Spleen (tissue), 11 donors: ENCODE measurements around the gene ASTL. TPM values are rescaled to one million over a fixed set of nuclear protein-coding genes. Genes with fewer than 3 reads are reported as not detected.

Source experiments
- DNase-seq: peaks from one replicate; pipeline ENCODE4 v3.0.0-alpha.2; 2020
- H3K27ac ChIP-seq, 8 donors: fragments of 200-600 bp; sonication (generic) in 7 of 8; 1 replicate in 4 of 8; 2 replicates in 4 of 8; pipeline versions ENCODE4 v1.5.0 to v1.8.0; 2016 to 2021; ENCODE audit warnings: inconsistent platforms in 4 of 8, mild to moderate bottlenecking in 4 of 8, moderate library complexity in 1 of 8
- H3K27me3 ChIP-seq, 7 donors: fragments of 200-600 bp; sonication (generic) in 6 of 7; replicated peaks in 1 of 7; 1 replicate in 4 of 7; 2 replicates in 3 of 7; pipeline versions ENCODE4 v1.5.0 to v1.8.0; 2016 to 2021; ENCODE audit warnings: inconsistent platforms in 3 of 7, mild to moderate bottlenecking in 1 of 7
- H3K36me3 ChIP-seq, 6 donors: fragments of 200-600 bp; sonication (generic) in 5 of 6; 1 replicate in 4 of 6; 2 replicates in 2 of 6; pipeline versions ENCODE4 v1.5.0 to v1.8.0; 2016 to 2021; ENCODE audit warnings: inconsistent platforms in 2 of 6
- H3K4me1 ChIP-seq, 6 donors: fragments of 200-600 bp; sonication (generic) in 5 of 6; 1 replicate in 3 of 6; 2 replicates in 3 of 6; pipeline versions ENCODE4 v1.5.0 to v1.8.0; 2016 to 2021; ENCODE audit warnings: inconsistent platforms in 3 of 6
- H3K4me3 ChIP-seq, 8 donors: fragments of 200-600 bp; sonication (generic) in 7 of 8; 1 replicate in 4 of 8; 2 replicates in 4 of 8; pipeline versions ENCODE4 v1.5.0 to v1.8.0; 2016 to 2021; ENCODE audit warnings: inconsistent platforms in 4 of 8, mild to moderate bottlenecking in 4 of 8, moderate library complexity in 2 of 8
- H3K9me3 ChIP-seq, 8 donors: fragments of 200-600 bp; sonication (generic) in 7 of 8; 1 replicate in 4 of 8; 2 replicates in 4 of 8; pipeline versions ENCODE4 v1.5.0 to v1.8.0; 2016 to 2021; ENCODE audit warnings: inconsistent platforms in 4 of 8
- CTCF ChIP-seq, 11 experiments: fragments of 200-600 bp in 7 of 11; fragments of 450-650 bp in 4 of 11; sonication (generic) in 4 of 11; IDR thresholded peaks in 8 of 11; conservative IDR thresholded peaks in 3 of 11; 1 replicate in 7 of 11; 2 replicates in 4 of 11; pipeline versions ENCODE4 v1.4.0 to v1.8.0; 2016 to 2021; ENCODE audit warnings: antibody characterized with exemption in 11 of 11, inconsistent platforms in 4 of 11, mild to moderate bottlenecking in 1 of 11
- POLR2A ChIP-seq, 3 donors: fragments of 450-650 bp; IDR thresholded peaks; one replicate each; pipeline ENCODE4 v1.5.1; 2017; ENCODE audit warnings: antibody characterized with exemption in 3 of 3, mild to moderate bottlenecking in 1 of 3
- POLR2AphosphoS5 ChIP-seq, 3 donors: sonication (generic); formaldehyde crosslinking; IDR thresholded peaks; one replicate each; pipeline ENCODE4 v1.5.1; 2017; ENCODE audit warnings: antibody characterized with exemption in 3 of 3
- WGBS, 5 donors: extraction: QIAGEN DNeasy Blood & Tissue Kit in 3 of 5; methylation state at CpG; one replicate each; pipeline versions ENCODE4 v1.1.5 to v1.1.7; 2013 to 2018; 5-methylcytosine and 5-hydroxymethylcytosine counted together
- intact Hi-C: fragments of 100-400 bp; cut with DNase I; formaldehyde crosslinking; loops from one replicate; pipeline ENCODE4 v1.15.0; 2023; ENCODE audit warnings: low total_unique reads
- polyA plus RNA-seq, 3 donors: library from polyadenylated mRNA; stranded (reverse); fragments of 200-250 nt; gene quantifications; one replicate each; pipeline ENCODE4 v1.2.1, GENCODE V29; 2013
- total RNA-seq, 7 donors: library from RNA; depleted of rRNA in 3 of 7; stranded (reverse); fragments of >200 nt in 3 of 7; fragmentation: NEBNext Ultra II Directional in 4 of 7; extraction: Animal tissue kit (Norgen Biotek cat#: 25700) in 4 of 7; gene quantifications; one replicate each; pipeline versions ENCODE4 v1.1.0 to v1.2.1, GENCODE V29; 2016 to 2021
- donor health status: healthy with polysubstance abuse.
- donor health status: DM: no; HTN: no; CAD: no; lungs with moderate emphysema.
- donor health status: DM: no; HTN: no; CAD: no.
- donor health status: Bipolar disorder and iron deficiency.
- donor health status: healthy.
- donor health status: DM: no; HTN: no; CAD: no.
- donor health status: DM: yes; HTN: yes; CAD: no.

The ASTL gene
- total and polyA plus RNA-seq, 10 donors = 0.24 to 2.2 (median 0.52) TPM; not detected in 1

DNA sequence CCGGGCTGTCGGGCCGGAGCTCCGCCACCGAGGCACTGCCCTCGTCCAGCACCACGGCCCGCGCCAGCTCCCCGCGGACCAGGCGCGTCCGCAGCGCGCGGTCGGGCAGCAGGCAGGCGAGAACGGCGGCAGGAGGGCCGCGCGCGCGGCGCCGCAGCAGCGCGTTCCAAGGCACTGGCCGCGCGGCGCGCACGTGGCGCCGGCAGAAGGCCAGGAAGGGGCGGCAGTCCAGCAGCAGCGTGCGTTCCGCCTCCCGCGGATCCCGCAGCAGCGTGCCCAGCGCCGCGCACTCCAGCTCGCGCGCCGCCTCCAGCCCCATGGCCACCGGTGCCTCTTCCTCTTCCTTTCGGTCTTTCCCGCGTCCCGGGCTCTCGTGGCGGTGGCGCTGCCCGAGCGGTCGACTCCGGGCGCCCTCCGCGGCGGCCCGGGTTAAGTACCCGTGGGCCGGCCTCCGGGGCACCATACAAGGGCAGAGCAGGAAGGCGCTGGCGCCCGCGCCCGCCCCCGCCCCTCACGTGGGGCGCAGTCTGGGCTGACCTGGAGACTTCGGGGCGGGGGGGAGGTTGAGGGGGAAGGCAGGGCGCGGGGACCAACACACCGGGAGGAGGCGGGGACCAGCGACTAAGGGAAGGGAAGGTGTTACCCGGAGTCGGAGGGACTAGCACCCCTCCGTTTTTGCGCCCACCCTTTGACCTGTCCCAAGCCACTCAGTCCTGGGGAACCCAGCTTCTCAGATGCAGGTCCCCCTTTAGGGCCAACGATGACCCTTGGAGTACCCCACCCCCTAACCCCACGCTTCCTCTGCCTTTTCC, 6.9 kb upstream of the ASTL start, which contains the start of gene DUSP2:
DUSP2 (minus strand) TSS at position 405 of the 812 bp plus-strand sequence; CDS start at position 319, 86 bp downstream.
- peak within 1 kb of the TSS; percentile 58 to 91 (median 67) for H3K4me3 ChIP-seq
- peaks cover 27 to 86% (median 72%) of the 10 kb centered on the region in 6 donors for H3K4me1 ChIP-seq
- peak; percentile 98 to 99 (median 98) for TF ChIP-seq POLR2AphosphoS5 (IDR thresholded peaks at IDR 0.05)
- peak in 2 of 11 experiments; percentile 6 to 22 for TF ChIP-seq CTCF (IDR thresholded peaks at IDR 0.05 in 8 of 11, conservative IDR thresholded peaks at IDR 0.05 in 3 of 11)
- peak in 2 of 3 donors; percentile 96 for TF ChIP-seq POLR2A (IDR thresholded peaks at IDR 0.05)
- no peaks in the 10 kb centered on the region for H3K27me3 ChIP-seq
- peak within 1 kb of the TSS; percentile 74 to 95 (median 86) for H3K27ac ChIP-seq
- WGBS, 5 donors = 0 to 5% (median 1%) methylated on average over 21 to 94 of the region's 94 CpGs
- intact Hi-C loops = no loop called here
- no peaks in the 10 kb centered on the region for H3K9me3 ChIP-seq
- peak; percentile 96 for DNase-seq
- peaks cover 0 to 33% (median 0%) of the 10 kb centered on the region in 6 donors for H3K36me3 ChIP-seq

- Histone ChIP-seq H3K4me1 (peaks cover 27 to 86% (median 72%) of the 10 kb centered on the region in 6 donors), H3K36me3 (peaks cover 0 to 33% (median 0%) of the 10 kb centered on the region in 6 donors), H3K4me3 (peak overlapping the region; percentile 58 to 91 (median 67)), H3K9me3 (no peaks in the 10 kb centered on the region), H3K27me3 (no peaks in the 10 kb centered on the region), H3K27ac (peak overlapping the region; percentile 74 to 95 (median 86))
- TF ChIP-seq POLR2AphosphoS5 (IDR thresholded peaks at IDR 0.05) (peak in 2 of 3 donors; percentile 4 to 12), CTCF (IDR thresholded peaks at IDR 0.05 in 8 of 11, conservative IDR thresholded peaks at IDR 0.05 in 3 of 11) (no peak)
- intact Hi-C loops = no loop called here
- 0 to 8% (median 6%) methylated on average over 2 to 35 of the region's 35 CpGs for WGBS, 5 donors
- DNase-seq = peak; percentile 92
Measured at GRCh38 chr2:96144481-96145035, 6.3 kb upstream of the ASTL start.

DNA sequence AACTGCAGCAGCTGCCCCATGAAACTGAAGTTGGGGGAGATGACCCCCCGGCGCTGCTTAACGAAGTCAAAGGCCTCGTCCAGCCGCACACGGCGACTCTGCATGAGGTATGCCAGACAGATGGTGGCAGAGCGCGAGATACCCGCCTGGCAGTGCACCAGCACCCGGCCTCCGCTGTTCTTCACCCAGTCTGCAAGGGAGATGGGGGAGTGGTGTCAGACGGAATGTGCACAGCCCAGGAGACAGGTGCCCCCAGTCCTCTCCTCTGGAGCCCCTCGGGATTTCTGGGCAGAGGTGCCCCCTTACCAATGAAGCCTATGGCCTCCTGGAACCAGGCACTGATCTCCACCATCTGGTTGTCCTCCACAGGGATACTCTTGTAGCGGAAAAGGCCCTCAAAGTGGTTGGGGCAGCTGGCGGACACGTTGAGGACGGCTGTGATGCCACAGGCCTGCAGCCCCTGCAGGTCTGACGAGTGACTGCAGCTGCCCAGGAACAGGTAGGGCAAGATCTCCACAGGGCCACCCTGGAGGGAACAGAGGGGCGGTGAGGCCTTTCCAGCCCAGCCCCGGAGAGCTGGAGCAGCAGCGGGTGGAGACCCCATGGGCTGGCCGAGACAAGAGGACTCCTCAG, 5.7 kb upstream of the ASTL start:
- TF ChIP-seq CTCF (IDR thresholded peaks at IDR 0.05 in 8 of 11, conservative IDR thresholded peaks at IDR 0.05 in 3 of 11) (peak in 8 of 11 experiments; percentile 18 to 54 (median 27)), POLR2A (IDR thresholded peaks at IDR 0.05) (no peak), POLR2AphosphoS5 (IDR thresholded peaks at IDR 0.05) (peak; percentile 30 to 43 (median 41))
- peak overlapping the region in 7 of 8 donors; percentile 78 to 95 (median 91) for H3K27ac ChIP-seq
- no peaks in the 10 kb centered on the region for H3K9me3 ChIP-seq
- 58 to 75% (median 68%) methylated on average over 4 to 23 of the region's 23 CpGs for WGBS, 5 donors
- DNase-seq = peak; percentile 84
- peaks cover 0 to 33% (median 0%) of the 10 kb centered on the region in 6 donors for H3K36me3 ChIP-seq
- intact Hi-C loops = no loop called here
- H3K4me3 ChIP-seq = peak overlapping the region; percentile 58 to 91 (median 67)
- no peaks in the 10 kb centered on the region for H3K27me3 ChIP-seq
- peaks cover 27 to 88% (median 71%) of the 10 kb centered on the region in 6 donors for H3K4me1 ChIP-seq
